Testis (tissue), 3 donors: ENCODE data around the gene MAP1S. TPM values are rescaled to one million over a fixed set of nuclear protein-coding genes. Genes with fewer than 3 reads are reported as not detected.
"Not testable (repeated sequence)": the region's sequence is repeated elsewhere in the genome, so short reads cannot be mapped to it uniquely, and the experiment has no call there.

Experiments used
- DNase-seq: peaks from one replicate; pipeline ENCODE4 v3.0.0-alpha.2; 2019
- H3K27ac ChIP-seq, 2 donors: fragments of 200-600 bp; sonication (generic); one replicate each; pipeline ENCODE4 v1.5.1; 2019
- H3K27me3 ChIP-seq: fragments of 200-600 bp; sonication (generic); one replicate; pipeline ENCODE4 v1.5.1; 2019
- H3K36me3 ChIP-seq: fragments of 200-600 bp; sonication (generic); one replicate; pipeline ENCODE4 v1.5.1; 2017; ENCODE audit warnings: low read depth; ENCODE audit errors: missing control alignments
- H3K4me1 ChIP-seq: fragments of 200-600 bp; sonication (generic); one replicate; pipeline ENCODE4 v1.5.1; 2019
- H3K4me3 ChIP-seq, 2 donors: fragments of 200-600 bp; sonication (generic); one replicate each; pipeline ENCODE4 v1.5.1; 2017 to 2019
- H3K9me3 ChIP-seq: fragments of 200-600 bp; sonication (generic); one replicate; pipeline ENCODE4 v1.5.1; 2017
- CTCF ChIP-seq, 3 experiments: fragments of 450-650 bp in 2 of 3; fragments of 200-600 bp in 1 of 3; sonication (generic) in 1 of 3; IDR thresholded peaks; one replicate each; pipeline ENCODE4 v1.5.1; 2016 to 2019; ENCODE audit warnings: antibody characterized with exemption in 3 of 3, mild to moderate bottlenecking in 2 of 3, moderate library complexity in 1 of 3
- POLR2A ChIP-seq: fragments of 450-650 bp; IDR thresholded peaks from one replicate; pipeline ENCODE4 v1.6.1; 2017; ENCODE audit warnings: antibody characterized with exemption, mild to moderate bottlenecking, moderate library complexity
- WGBS, 2 donors: methylation state at CpG; one replicate each; pipeline ENCODE4 v1.1.5; 2018; 5-methylcytosine and 5-hydroxymethylcytosine counted together
- intact Hi-C: fragments of 100-400 bp; cut with DNase I; formaldehyde crosslinking; loops from one replicate; pipeline ENCODE4 v1.15.1; 2023; ENCODE audit warnings: low total_unique reads
- polyA plus RNA-seq: library from polyadenylated mRNA; stranded (reverse); fragments of 350-450 nt; fragmentation: Illumina TruSeq; extraction: RNeasy Lipid Tissue Mini Kit (QIAGEN cat#74804); gene quantifications from one replicate; pipeline ENCODE4 v1.2.3, GENCODE V29; 2014; ENCODE audit warnings: low read depth, low replicate concordance; ENCODE audit not compliant: insufficient read depth
- total RNA-seq, 2 donors: library from RNA; depleted of rRNA; stranded (reverse); fragments of >200 nt; gene quantifications; one replicate each; pipeline ENCODE4 v1.2.3, GENCODE V29; 2016

Gene MAP1S
- total and polyA plus RNA-seq, 3 donors from 2014 or later = 95.5 to 123 (median 106) TPM

- no peaks in the 10 kb centered on the region for H3K36me3 ChIP-seq
- H3K9me3 ChIP-seq = no peaks in the 10 kb centered on the region
- no peaks in the 10 kb centered on the region for H3K27me3 ChIP-seq
- intact Hi-C loops = no loop called here
- H3K4me3 ChIP-seq = no peak overlapping the region
- TF ChIP-seq POLR2A = no peak
- no peak for TF ChIP-seq CTCF (IDR thresholded peaks at IDR 0.05)
- H3K4me1 ChIP-seq = peaks cover 9% of the 10 kb centered on the region
- DNase-seq = no peak
- WGBS, 2 donors = 92 to 96% methylated on average over 2 of the region's 2 CpGs
- H3K27ac ChIP-seq = no peak overlapping the region
Measured at GRCh38 chr19:17780781-17781180, 61.5 kb downstream of the MAP1S start.

DNA sequence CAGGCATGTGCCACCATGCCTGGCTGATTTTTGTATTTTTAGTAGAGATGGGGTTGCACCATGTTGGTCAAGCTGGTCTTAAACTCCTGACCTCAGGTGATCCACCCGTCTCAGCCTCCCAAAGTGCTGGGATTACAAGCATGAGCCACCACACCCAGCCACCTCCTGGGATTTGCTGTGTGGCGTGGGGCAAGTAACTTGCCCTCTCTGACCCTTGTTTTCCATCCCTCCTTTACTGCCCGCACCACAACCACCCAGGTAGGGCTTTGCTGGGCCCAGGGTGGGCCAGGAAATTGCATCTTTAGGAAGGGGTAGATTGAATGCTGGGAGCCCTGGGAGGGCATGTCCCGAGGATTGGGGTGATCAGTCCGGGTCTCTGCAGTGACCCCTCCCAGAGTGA, 64.4 kb downstream of the MAP1S start:
- WGBS, 2 donors = 79 to 88% methylated on average over 3 to 5 of the region's 5 CpGs
- H3K4me1 ChIP-seq, H3K36me3 ChIP-seq, H3K27me3 ChIP-seq, H3K9me3 ChIP-seq, DNase-seq, intact Hi-C loops, H3K27ac ChIP-seq, H3K4me3 ChIP-seq: not testable (repeated sequence)

Other genes with a start within 250 kb of the MAP1S start
- gene SLC27A1, start 249.0 kb upstream of the MAP1S start, total RNA-seq = 100 to 1,000 TPM in 1 of 2 donors, 10 to 100 TPM in 1; 92.8 to 105 TPM
- gene SLC27A1, start 249.0 kb upstream of the MAP1S start, polyA plus RNA-seq = 25.9 TPM
- 10 to 100 TPM; 77.7 to 82.9 TPM for gene PGLS, start 207.8 kb upstream of the MAP1S start, total RNA-seq
- gene PGLS, start 207.8 kb upstream of the MAP1S start, polyA plus RNA-seq = 44.3 TPM
- 10 to 100 TPM; 70.3 to 94.5 TPM for gene COLGALT1, start 163.8 kb upstream of the MAP1S start, total RNA-seq
- 52.0 TPM for gene COLGALT1, start 163.8 kb upstream of the MAP1S start, polyA plus RNA-seq
- gene UNC13A, start 31.1 kb upstream of the MAP1S start, total RNA-seq = 1 to 10 TPM; 2.6 to 3.2 TPM
- 1.2 TPM for gene UNC13A, start 31.1 kb upstream of the MAP1S start, polyA plus RNA-seq
- 10 to 100 TPM; 12.8 to 15.6 TPM for gene FCHO1, start 32.0 kb downstream of the MAP1S start, total RNA-seq
- gene FCHO1, start 32.0 kb downstream of the MAP1S start, polyA plus RNA-seq = 9.8 TPM
- under 1 TPM; 0.19 to 0.71 TPM for gene B3GNT3, start 75.7 kb downstream of the MAP1S start, total RNA-seq
- gene B3GNT3, start 75.7 kb downstream of the MAP1S start, polyA plus RNA-seq = 0.63 TPM
- gene INSL3, start 102.0 kb downstream of the MAP1S start, total RNA-seq = 100 to 1,000 TPM in 1 of 2 donors, 10 to 100 TPM in 1; 39.0 to 183 TPM
- 1,477 TPM for gene INSL3, start 102.0 kb downstream of the MAP1S start, polyA plus RNA-seq
- 10 to 100 TPM in 1 of 2 donors, 1 to 10 TPM in 1; 5.0 to 10.5 TPM for gene JAK3, start 128.5 kb downstream of the MAP1S start, total RNA-seq
- gene JAK3, start 128.5 kb downstream of the MAP1S start, polyA plus RNA-seq = 3.5 TPM
- 1,000 to 10,000 TPM in 1 of 2 donors, 100 to 1,000 TPM in 1; 551 to 1,098 TPM for gene RPL18A, start 140.4 kb downstream of the MAP1S start, total RNA-seq
- 828 TPM for gene RPL18A, start 140.4 kb downstream of the MAP1S start, polyA plus RNA-seq
- 1 to 10 TPM in 1 of 2 donors, under 1 TPM in 1; 0.79 to 1.4 TPM for gene SLC5A5, start 152.5 kb downstream of the MAP1S start, total RNA-seq
- 1.1 TPM for gene SLC5A5, start 152.5 kb downstream of the MAP1S start, polyA plus RNA-seq
- gene CCDC124, start 213.5 kb downstream of the MAP1S start, total RNA-seq = 10 to 100 TPM; 51.5 to 69.5 TPM
- 75.0 TPM for gene CCDC124, start 213.5 kb downstream of the MAP1S start, polyA plus RNA-seq
- 10 to 100 TPM; 10.3 to 15.9 TPM for gene KCNN1, start 247.6 kb downstream of the MAP1S start, total RNA-seq
- gene KCNN1, start 247.6 kb downstream of the MAP1S start, polyA plus RNA-seq = 4.4 TPM